GM13976 (cell line): ENCODE results near the gene VAC14.
A peak's percentile ranks its signal among the peaks of the same experiment; 100 is the strongest.

Experiments used
- DNase-seq: peaks from one replicate; pipeline ENCODE4 v3.0.0; 2012; ENCODE audit warnings: low spot score
- in situ Hi-C: fragments of 300-500 bp; cut with MboI; formaldehyde crosslinking; loops from one replicate; pipeline ENCODE4 v1.12.0; 2022; ENCODE audit warnings: low sequenced_read_pairs, mixed read lengths, inconsistent platforms; ENCODE audit not compliant: unreplicated experiment
- TF ChIP-seq, protein P1 (sequence below): IDR thresholded peaks from 2 replicates; pipeline ENCODE4 v1.5.1; 2012; ENCODE audit warnings: borderline replicate concordance, mild to moderate bottlenecking; ENCODE audit not compliant: insufficient read depth; ENCODE audit errors: extremely low read depth, missing control alignments, control extremely low read depth

Gene VAC14

DNA sequence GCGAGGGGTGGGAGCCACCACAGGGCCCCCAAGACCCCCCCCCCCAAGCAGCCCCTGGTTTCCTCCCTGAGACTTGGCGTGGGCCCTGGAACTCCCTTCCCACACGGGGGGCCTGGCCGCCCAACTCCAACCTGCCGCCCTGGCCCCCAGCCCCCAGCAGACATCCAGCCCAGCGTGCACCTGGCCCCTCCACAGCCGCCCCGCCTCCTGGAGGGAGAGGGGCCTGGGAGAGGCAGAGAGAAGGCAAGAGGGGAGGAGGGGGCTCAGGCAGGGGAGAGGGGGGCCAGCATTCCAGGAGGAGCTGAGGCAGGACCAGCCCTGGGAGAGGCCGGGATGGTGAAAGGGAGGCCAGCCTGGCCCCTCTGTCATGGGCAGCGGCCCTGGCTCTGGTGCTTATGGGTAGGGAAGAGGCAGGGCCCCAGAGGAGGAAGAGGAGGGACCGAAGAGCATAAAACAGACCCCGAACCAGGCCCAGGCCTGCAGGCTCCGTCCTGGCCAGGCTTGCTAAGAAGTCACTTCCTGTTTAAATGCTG, 137.9 kb downstream of the VAC14 start:
- TF ChIP-seq, protein P1, sequence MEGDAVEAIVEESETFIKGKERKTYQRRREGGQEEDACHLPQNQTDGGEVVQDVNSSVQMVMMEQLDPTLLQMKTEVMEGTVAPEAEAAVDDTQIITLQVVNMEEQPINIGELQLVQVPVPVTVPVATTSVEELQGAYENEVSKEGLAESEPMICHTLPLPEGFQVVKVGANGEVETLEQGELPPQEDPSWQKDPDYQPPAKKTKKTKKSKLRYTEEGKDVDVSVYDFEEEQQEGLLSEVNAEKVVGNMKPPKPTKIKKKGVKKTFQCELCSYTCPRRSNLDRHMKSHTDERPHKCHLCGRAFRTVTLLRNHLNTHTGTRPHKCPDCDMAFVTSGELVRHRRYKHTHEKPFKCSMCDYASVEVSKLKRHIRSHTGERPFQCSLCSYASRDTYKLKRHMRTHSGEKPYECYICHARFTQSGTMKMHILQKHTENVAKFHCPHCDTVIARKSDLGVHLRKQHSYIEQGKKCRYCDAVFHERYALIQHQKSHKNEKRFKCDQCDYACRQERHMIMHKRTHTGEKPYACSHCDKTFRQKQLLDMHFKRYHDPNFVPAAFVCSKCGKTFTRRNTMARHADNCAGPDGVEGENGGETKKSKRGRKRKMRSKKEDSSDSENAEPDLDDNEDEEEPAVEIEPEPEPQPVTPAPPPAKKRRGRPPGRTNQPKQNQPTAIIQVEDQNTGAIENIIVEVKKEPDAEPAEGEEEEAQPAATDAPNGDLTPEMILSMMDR = no peak
- in situ Hi-C loops = no loop called here
- peak; percentile 18 for DNase-seq

DNA sequence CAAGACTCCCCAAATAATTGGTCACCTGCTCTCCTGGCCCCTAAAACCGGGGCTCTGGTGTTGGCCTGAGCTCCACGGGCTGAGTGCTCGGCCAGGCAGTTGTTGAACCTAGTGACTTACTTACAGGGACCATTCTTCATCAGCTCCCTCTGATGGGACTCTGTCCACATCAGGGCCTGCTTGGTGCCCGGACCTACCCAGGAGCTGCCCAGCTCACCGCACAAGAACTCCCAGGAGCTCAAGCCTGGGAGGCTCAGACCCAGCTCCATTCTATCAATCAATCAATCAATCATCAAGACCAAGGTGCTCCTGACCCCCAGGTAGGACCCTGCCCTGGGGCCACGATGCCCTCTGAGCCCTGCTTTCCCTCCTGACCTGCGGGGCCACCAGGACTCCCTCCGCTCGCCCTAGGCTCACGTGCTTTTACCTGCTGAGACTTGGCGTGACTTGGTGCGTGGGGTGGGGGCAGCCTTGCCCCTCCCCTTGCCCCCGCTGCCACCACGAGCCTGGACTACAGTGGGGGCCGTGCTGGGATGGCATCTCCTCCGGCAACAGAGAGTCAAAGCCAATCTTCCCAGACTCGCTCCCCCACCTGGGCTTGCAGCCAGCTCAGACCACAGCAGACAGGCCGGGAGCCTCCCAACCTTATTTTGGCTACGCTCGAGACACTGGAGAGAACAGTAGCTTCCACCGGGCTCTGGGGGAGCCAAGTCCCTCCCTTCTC, 138.9 kb downstream of the VAC14 start:
- peak; percentile 32 for DNase-seq
- in situ Hi-C loops = no loop called here
- TF ChIP-seq, protein P1 = no peak

- peak; percentile 13 for DNase-seq
- in situ Hi-C loops = no loop called here
- TF ChIP-seq, protein P1 = no peak
Observed at GRCh38 chr16:70661534-70661917, 139.4 kb downstream of the VAC14 start.

DNA sequence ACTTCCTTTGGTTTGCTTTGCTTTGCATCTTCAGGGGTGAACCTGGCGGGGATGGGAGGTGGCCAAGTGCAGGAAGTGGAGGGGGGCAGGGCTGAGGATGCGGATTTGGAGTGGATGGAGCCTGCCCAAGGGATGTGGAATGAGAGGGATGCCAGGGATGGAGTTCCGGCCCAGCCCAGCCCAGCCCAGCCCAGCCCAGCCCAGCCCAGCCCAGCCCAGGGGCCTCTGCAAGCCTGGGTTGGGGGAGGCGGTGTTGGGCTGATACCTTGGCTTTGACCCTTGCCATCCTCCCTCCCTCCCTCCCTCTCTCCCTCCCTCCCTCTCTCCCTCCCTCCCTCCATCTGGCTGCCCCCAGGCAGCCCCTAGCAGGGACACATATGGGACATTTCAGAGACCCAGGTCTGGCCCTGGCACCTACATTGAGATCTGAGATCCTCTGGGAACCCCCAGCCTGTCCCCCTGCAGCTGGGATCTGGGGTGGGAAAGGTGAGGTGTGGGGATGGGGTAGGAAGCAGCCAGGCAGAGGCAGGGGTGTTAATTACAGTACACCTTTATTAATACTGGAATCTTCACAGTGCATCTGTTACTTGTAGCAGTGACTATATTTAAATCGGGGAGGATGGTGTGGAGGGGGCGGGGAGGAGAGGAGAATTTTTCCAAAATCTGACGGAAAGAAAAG, 140.1 kb downstream of the VAC14 start:
- TF ChIP-seq, protein P1 = no peak
- in situ Hi-C loops = no loop called here
- peak; percentile 17 for DNase-seq

- in situ Hi-C loops = no loop called here
- no peak for DNase-seq
- TF ChIP-seq, protein P1 = no peak
Observed at GRCh38 chr16:70659953-70660671, 140.8 kb downstream of the VAC14 start.

GRCh38 chr16:70659546-70659945, 141.4 kb downstream of the VAC14 start:
- DNase-seq = no peak
- in situ Hi-C loops = no loop called here
- TF ChIP-seq, protein P1 = no peak
